Pancreas (tissue), 8 donors: ENCODE data around the gene SCRT2. TPM values are rescaled to one million over a fixed set of nuclear protein-coding genes. Genes with fewer than 3 reads are reported as not detected.

Source experiments
- polyA plus RNA-seq, 2 donors: library from polyadenylated mRNA; stranded (reverse); fragments of 200-250 nt; gene quantifications; one replicate each; pipeline ENCODE4 v1.2.3, GENCODE V29; 2013
- total RNA-seq, 6 donors: library from RNA; stranded (reverse); fragmentation: NEBNext Ultra II Directional in 4 of 6; extraction: Animal tissue kit (Norgen Biotek cat#: 25700) in 4 of 6; gene quantifications; one replicate each; pipeline versions ENCODE4 v1.2.1 to v1.2.4, GENCODE V29; 2021 to 2023
- donor health status: healthy with polysubstance abuse.
- donor health status: DM: no; HTN: no; CAD: no; lungs with moderate emphysema.
- donor health status: DM: no; HTN: no; CAD: no.
- donor health status: Bipolar disorder and iron deficiency.
- donor health status: DM: yes; HTN: yes; CAD: no.
- donor health status: DM: no; HTN: no; CAD: no.
- donor health status: DM: no; HTN: no; CAD: no.
- donor health status: DM: yes; HTN: yes; CAD: no.

The SCRT2 gene
- total and polyA plus RNA-seq, 8 donors, result 0.04 to 0.63 (median 0.07) TPM; not detected in 2

Other genes starting within 250 kb of the SCRT2 start
- 10 to 100 TPM; 11.1 to 21.4 (median 12.9) TPM for gene TBC1D20, start 213.3 kb downstream of the SCRT2 start, total RNA-seq
- 10 to 100 TPM; 11.5 to 17.3 TPM for gene TBC1D20, start 213.3 kb downstream of the SCRT2 start, polyA plus RNA-seq
- gene CSNK2A1, start 132.0 kb downstream of the SCRT2 start, total RNA-seq, result 10 to 100 TPM; 44.5 to 57.4 (median 49.5) TPM
- 10 to 100 TPM; 12.7 to 21.2 TPM for gene CSNK2A1, start 132.0 kb downstream of the SCRT2 start, polyA plus RNA-seq
- gene TCF15, start 65.5 kb downstream of the SCRT2 start, total RNA-seq, result under 1 TPM in 5 of 6 donors, not detected in 1; 0.16 to 0.21 (median 0.19) TPM
- under 1 TPM; 0.45 to 0.80 TPM for gene TCF15, start 65.5 kb downstream of the SCRT2 start, polyA plus RNA-seq
- gene SRXN1, start 22.6 kb downstream of the SCRT2 start, total RNA-seq, result 1 to 10 TPM; 5.6 to 9.4 (median 7.6) TPM
- 10 to 100 TPM in 1 of 2 donors, 1 to 10 TPM in 1; 4.5 to 10.5 TPM for gene SRXN1, start 22.6 kb downstream of the SCRT2 start, polyA plus RNA-seq
- gene SLC52A3, start 92.7 kb upstream of the SCRT2 start, total RNA-seq, result 1 to 10 TPM in 4 of 6 donors, under 1 TPM in 2; 0.67 to 2.9 (median 1.2) TPM
- 1 to 10 TPM; 1.6 to 2.1 TPM for gene SLC52A3, start 92.7 kb upstream of the SCRT2 start, polyA plus RNA-seq
- gene FAM110A, start 157.9 kb upstream of the SCRT2 start, total RNA-seq, result 1 to 10 TPM; 1.8 to 8.4 (median 2.6) TPM
- gene FAM110A, start 157.9 kb upstream of the SCRT2 start, polyA plus RNA-seq, result 1 to 10 TPM; 5.3 to 5.4 TPM
- gene ANGPT4, start 240.5 kb upstream of the SCRT2 start, total RNA-seq, result under 1 TPM in 2 of 6 donors, not detected in 4; 0.03 to 0.12 TPM
- gene ANGPT4, start 240.5 kb upstream of the SCRT2 start, polyA plus RNA-seq, result under 1 TPM; 0.23 to 0.34 TPM